ENCODE measurements around the gene CLCN4. TPM values are rescaled to one million over a fixed set of nuclear protein-coding genes. Genes with fewer than 3 reads are reported as not detected.

CLCN4 gene
- total and polyA plus RNA-seq, 2 of the 8 experiments (the other 6 are each of a cell fraction or from before 2014, with no cell fraction given): 3.3 to 11.2 TPM

- no peak for TF ChIP-seq POU5F1 (IDR thresholded peaks at IDR 0.05; ENCODE audit: low read depth, low read length)
- TF ChIP-seq EGR1 (IDR thresholded peaks at IDR 0.05; ENCODE audit: borderline replicate concordance, low read depth, low read length): no peak
- TF ChIP-seq ZNF274 (IDR thresholded peaks at IDR 0.05; ENCODE audit: borderline replicate concordance, extremely low read depth, low read length): no peak
Observed at GRCh38 chrX:10203617-10204016, 46.8 kb downstream of the CLCN4 start (continued).
